Measurements from ENCODE around the gene ATL1.

GRCh38 chr14:50524731-50525515, 35.0 kb upstream of the ATL1 start:
- no peak for TF ChIP-seq CTCF (IDR thresholded peaks at IDR 0.05; ENCODE audit: poor library complexity)
- no peak for TF ChIP-seq EZH2 (IDR thresholded peaks at IDR 0.05; ENCODE audit: borderline replicate concordance)
